ENCODE data around the gene MMRN2.

DNA sequence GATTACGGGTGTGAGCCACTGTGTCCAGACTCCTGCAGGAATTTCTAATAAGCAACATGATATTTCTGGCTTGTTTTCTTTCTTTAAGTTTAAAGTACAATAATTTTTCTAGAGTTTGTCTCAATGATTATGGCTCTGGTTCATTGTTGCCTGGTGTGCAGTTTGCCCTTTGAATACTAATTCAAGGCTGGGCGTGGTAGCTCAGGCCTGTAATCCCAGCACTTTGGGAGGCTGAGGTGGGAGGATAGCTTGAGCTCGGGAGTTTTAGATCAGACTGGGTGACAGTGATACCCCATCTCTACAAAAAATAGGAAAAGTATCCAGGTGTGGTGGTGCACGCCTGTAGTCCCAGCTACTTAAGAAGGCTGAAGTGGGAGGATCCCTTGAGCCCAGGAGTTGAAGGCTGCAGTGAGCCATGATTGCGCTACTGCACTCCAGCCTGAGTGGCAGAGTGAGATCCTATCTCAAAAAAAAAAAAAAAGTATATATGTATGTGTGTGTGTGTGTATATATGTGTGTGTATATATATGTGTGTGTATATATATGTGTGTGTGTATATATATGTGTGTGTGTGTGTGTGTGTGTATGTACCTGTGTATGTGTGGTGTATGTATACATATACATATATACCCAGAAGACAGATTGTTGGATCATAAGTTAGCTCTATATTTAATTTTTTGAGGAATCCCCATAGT is 19.1 kb upstream of the MMRN2 start:
- TF ChIP-seq CTCF (IDR thresholded peaks at IDR 0.05) (no peak), ZFX (IDR thresholded peaks at IDR 0.05; ENCODE audit: borderline replicate concordance) (no peak)
